K562 (cell line): ENCODE measurements around the gene ZMYND8. TPM values are rescaled to one million over a fixed set of nuclear protein-coding genes. Genes with fewer than 3 reads are reported as not detected.
A peak's percentile ranks its signal among the peaks of the same experiment; 100 is the strongest.

ENCODE experiments used
- CBFA2T3 ChIP-seq: fragments of 450-650 bp; IDR thresholded peaks from 2 replicates; pipeline ENCODE4 v1.6.1; 2017
- CBX2 ChIP-seq: fragments of 200-600 bp; sonication (generic); IDR thresholded peaks from one replicate; pipeline ENCODE4 v1.6.1; 2012; ENCODE audit warnings: mild to moderate bottlenecking, low read length, inconsistent platforms; ENCODE audit not compliant: insufficient read depth, poor library complexity, severe bottlenecking
- ETV6 ChIP-seq, 3 experiments: fragments of 150-350 bp in 1 of 3; sonication (generic) in 1 of 3; formaldehyde crosslinking in 1 of 3; IDR thresholded peaks; 2 replicates each; pipeline versions ENCODE4 v1.6.1 to v1.8.0; 2014 to 2022; ENCODE audit warnings: borderline replicate concordance in 2 of 3, low read depth in 2 of 3, antibody characterized with exemption in 1 of 3, low read length in 1 of 3, mild to moderate bottlenecking in 1 of 3, missing genetic modification reagents in 1 of 3
- HDAC6 ChIP-seq: IDR thresholded peaks from 2 replicates; pipeline ENCODE4 v1.6.1; 2012; ENCODE audit warnings: low read depth, mild to moderate bottlenecking, control low read depth, inconsistent platforms, low read length, moderate library complexity
- KDM2B ChIP-seq: fragments of 250-450 bp; sonication (Bioruptor Pico); IDR thresholded peaks from 2 replicates; pipeline ENCODE4 v1.8.0; 2021; ENCODE audit warnings: mild to moderate bottlenecking, moderate library complexity
- RAD21 ChIP-seq, 2 experiments: fragments of 250-450 bp in 1 of 2; fragments of 450-650 bp in 1 of 2; sonication (Bioruptor Pico) in 1 of 2; formaldehyde crosslinking in 1 of 2; IDR thresholded peaks in 1 of 2; conservative IDR thresholded peaks in 1 of 2; 2 replicates each; pipeline versions ENCODE4 v1.4.0 to v1.8.0; 2020 to 2022; ENCODE audit warnings: mild to moderate bottlenecking in 2 of 2, moderate library complexity in 1 of 2
- SRSF1 ChIP-seq: fragments of 200-400 bp; formaldehyde crosslinking; IDR thresholded peaks from 2 replicates; pipeline ENCODE4 v1.6.1; 2017; ENCODE audit warnings: mild to moderate bottlenecking, low read depth, low read length, moderate library complexity
- TCF3 ChIP-seq: sonication (generic); formaldehyde crosslinking; IDR thresholded peaks from 2 replicates; pipeline ENCODE4 v1.4.0; 2020; ENCODE audit warnings: mild to moderate bottlenecking, missing genetic modification reagents
- polyA plus RNA-seq, 8 experiments: library from polyadenylated mRNA; depleted of rRNA in 4 of 8; stranded (reverse) in 5 of 8; unstranded in 3 of 8; fragments of >200 nt; fragmentation: Nextera tagmentation in 2 of 8; fragmentation: Illumina TruSeq in 1 of 8; extraction: Ambion mirVana in 2 of 8; extraction: Trizol in 1 of 8; gene quantifications; 2 replicates each; pipeline versions ENCODE4 v1.2.1 to v1.2.3, GENCODE V29; 2011 to 2014; ENCODE audit warnings: inconsistent platforms in 1 of 8, missing spikeins in 1 of 8
- total RNA-seq, 7 experiments: library from RNA; depleted of rRNA in 6 of 7; stranded (reverse); fragments of >200 nt in 6 of 7; fragmentation: Illumina TruSeq in 2 of 7; extraction: Trizol in 2 of 7; gene quantifications; 2 replicates each; pipeline versions ENCODE4 v1.2.1 to v1.2.3, GENCODE V29; 2011 to 2021; ENCODE audit warnings: low replicate concordance in 1 of 7
- TF ChIP-seq, protein P1 (sequence below), 3 experiments: IDR thresholded peaks in 2 of 3; conservative IDR thresholded peaks in 1 of 3; 2 replicates each; pipeline ENCODE4 v1.5.1; 2011 to 2012; ENCODE audit warnings: low read length in 3 of 3, mild to moderate bottlenecking in 3 of 3, control low read depth in 2 of 3, improper control_type of control experiment in 1 of 3, inconsistent platforms in 1 of 3, low read depth in 1 of 3, mixed read lengths in 1 of 3, moderate library complexity in 1 of 3; ENCODE audit not compliant: insufficient read depth in 2 of 3
- TF ChIP-seq, protein P2 (sequence below): fragments of 450-650 bp; formaldehyde crosslinking; IDR thresholded peaks from 2 replicates; pipeline ENCODE4 v1.4.0; 2020; ENCODE audit warnings: mild to moderate bottlenecking, mixed read lengths
- TF ChIP-seq, protein P3 (sequence below): fragments of 250-450 bp; sonication (Bioruptor Pico); IDR thresholded peaks from 2 replicates; pipeline ENCODE4 v1.9.0; 2021; ENCODE audit warnings: mild to moderate bottlenecking, inconsistent platforms

Gene ZMYND8
- total and polyA plus RNA-seq, 9 of the 15 experiments (the other 6 are each of a cell fraction or from before 2014, with no cell fraction given): 31.8 to 148 (median 71.9) TPM

DNA sequence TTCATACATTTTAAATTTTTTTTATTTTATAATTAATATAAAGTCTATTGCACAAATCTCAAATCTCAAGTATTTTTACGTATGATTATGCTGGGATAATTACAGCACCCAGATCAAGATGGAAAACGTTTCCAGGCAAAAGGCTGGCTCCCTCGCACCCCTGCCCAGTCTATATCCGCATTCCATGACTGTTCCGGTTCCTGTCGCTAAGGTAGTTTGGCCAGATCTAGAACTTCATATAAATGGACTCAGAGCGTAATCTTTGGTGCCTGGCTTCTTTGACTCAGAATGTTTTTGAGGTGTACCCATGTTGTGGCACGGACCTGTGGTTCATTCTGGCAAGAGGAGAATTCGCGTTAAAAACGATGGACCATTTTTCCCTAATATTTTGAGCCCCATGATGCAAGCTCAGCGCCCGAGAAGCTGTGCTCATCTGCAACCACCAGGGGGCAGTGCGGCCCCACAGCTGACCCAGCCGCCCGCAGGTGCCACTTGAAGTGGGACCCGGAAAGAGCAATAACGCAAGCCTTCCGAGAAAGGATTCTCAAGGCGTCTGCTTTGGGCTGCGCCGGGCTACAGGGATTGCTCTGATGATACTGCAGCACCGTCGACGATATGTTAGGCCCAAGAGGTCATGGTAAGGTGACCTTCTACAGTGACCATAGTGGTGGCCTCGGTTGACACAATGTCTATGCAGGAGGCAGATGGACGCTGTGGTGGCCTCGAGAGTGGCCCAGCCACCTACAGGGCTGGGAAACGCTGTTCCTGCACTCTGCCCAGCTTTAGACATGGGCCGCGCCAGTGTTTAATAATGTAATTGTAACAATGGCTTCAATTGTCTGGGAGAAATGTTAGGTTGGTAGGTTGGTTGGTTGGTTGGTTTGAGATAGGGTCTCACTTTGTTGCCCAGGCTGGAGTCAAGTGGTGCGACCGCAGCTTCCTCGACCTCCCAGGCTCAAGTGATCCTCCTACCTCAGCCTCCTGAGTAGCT, 160.1 kb downstream of the ZMYND8 start (continued):
- TF ChIP-seq ETV6 (IDR thresholded peaks at IDR 0.05; ENCODE audit: borderline replicate concordance in 1 of 2, low read depth in 2 of 2, low read length in 1 of 2) (peak in 1 of 2 experiments; percentile 35; a peak in 1 of 4 replicates), ETV6 (CRISPR knock-in tag; IDR thresholded peaks at IDR 0.05; ENCODE audit: borderline replicate concordance) (no peak), SRSF1 (no peak), RAD21 (CRISPR knock-in tag; conservative IDR thresholded peaks at IDR 0.05 in 1 of 2, IDR thresholded peaks at IDR 0.05 in 1 of 2) (peak; percentile 90 to 97), CBX2 (no peak), TCF3 (peak; percentile 31; the same call in 1 of the 2 replicates), HDAC6 (no peak), CBFA2T3 (no peak), KDM2B (CRISPR knock-in tag) (no peak)
- TF ChIP-seq, protein P1, sequence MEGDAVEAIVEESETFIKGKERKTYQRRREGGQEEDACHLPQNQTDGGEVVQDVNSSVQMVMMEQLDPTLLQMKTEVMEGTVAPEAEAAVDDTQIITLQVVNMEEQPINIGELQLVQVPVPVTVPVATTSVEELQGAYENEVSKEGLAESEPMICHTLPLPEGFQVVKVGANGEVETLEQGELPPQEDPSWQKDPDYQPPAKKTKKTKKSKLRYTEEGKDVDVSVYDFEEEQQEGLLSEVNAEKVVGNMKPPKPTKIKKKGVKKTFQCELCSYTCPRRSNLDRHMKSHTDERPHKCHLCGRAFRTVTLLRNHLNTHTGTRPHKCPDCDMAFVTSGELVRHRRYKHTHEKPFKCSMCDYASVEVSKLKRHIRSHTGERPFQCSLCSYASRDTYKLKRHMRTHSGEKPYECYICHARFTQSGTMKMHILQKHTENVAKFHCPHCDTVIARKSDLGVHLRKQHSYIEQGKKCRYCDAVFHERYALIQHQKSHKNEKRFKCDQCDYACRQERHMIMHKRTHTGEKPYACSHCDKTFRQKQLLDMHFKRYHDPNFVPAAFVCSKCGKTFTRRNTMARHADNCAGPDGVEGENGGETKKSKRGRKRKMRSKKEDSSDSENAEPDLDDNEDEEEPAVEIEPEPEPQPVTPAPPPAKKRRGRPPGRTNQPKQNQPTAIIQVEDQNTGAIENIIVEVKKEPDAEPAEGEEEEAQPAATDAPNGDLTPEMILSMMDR (IDR thresholded peaks at IDR 0.05 in 2 of 3, conservative IDR thresholded peaks at IDR 0.05 in 1 of 3; ENCODE audit: insufficient read depth in 2 of 3, low read depth in 1 of 3, low read length in 3 of 3): peak; percentile 93 to 98 (median 95)
- TF ChIP-seq, protein P2, sequence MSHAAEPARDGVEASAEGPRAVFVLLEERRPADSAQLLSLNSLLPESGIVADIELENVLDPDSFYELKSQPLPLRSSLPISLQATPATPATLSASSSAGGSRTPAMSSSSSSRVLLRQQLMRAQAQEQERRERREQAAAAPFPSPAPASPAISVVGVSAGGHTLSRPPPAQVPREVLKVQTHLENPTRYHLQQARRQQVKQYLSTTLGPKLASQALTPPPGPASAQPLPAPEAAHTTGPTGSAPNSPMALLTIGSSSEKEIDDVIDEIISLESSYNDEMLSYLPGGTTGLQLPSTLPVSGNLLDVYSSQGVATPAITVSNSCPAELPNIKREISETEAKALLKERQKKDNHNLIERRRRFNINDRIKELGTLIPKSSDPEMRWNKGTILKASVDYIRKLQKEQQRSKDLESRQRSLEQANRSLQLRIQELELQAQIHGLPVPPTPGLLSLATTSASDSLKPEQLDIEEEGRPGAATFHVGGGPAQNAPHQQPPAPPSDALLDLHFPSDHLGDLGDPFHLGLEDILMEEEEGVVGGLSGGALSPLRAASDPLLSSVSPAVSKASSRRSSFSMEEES: no peak
- TF ChIP-seq, protein P3, sequence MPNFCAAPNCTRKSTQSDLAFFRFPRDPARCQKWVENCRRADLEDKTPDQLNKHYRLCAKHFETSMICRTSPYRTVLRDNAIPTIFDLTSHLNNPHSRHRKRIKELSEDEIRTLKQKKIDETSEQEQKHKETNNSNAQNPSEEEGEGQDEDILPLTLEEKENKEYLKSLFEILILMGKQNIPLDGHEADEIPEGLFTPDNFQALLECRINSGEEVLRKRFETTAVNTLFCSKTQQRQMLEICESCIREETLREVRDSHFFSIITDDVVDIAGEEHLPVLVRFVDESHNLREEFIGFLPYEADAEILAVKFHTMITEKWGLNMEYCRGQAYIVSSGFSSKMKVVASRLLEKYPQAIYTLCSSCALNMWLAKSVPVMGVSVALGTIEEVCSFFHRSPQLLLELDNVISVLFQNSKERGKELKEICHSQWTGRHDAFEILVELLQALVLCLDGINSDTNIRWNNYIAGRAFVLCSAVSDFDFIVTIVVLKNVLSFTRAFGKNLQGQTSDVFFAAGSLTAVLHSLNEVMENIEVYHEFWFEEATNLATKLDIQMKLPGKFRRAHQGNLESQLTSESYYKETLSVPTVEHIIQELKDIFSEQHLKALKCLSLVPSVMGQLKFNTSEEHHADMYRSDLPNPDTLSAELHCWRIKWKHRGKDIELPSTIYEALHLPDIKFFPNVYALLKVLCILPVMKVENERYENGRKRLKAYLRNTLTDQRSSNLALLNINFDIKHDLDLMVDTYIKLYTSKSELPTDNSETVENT (CRISPR knock-in tag): no peak
